Astrocyte of the spinal cord (primary cell): Measurements from ENCODE around the gene KCTD1.
A peak's percentile ranks its signal among the peaks of the same experiment; 100 is the strongest.

Source experiments
- DNase-seq: peaks from one replicate; pipeline ENCODE4 v3.0.0; 2011; ENCODE audit warnings: low read depth, low spot score
- H3K4me3 ChIP-seq: 2 replicates; pipeline ENCODE4 v1.5.1; 2011; ENCODE audit warnings: low read depth, mild to moderate bottlenecking, low read length, moderate library complexity
- in situ Hi-C: cut with HindIII; loops from 2 replicates; pipeline ENCODE4 v1.10.0; 2017; ENCODE audit warnings: low sequenced_read_pairs
- TF ChIP-seq, protein P1 (sequence below): IDR thresholded peaks from 2 replicates; pipeline ENCODE4 v1.5.1; 2012; ENCODE audit warnings: low read depth, mild to moderate bottlenecking, low read length, inconsistent platforms

The KCTD1 gene

DNA sequence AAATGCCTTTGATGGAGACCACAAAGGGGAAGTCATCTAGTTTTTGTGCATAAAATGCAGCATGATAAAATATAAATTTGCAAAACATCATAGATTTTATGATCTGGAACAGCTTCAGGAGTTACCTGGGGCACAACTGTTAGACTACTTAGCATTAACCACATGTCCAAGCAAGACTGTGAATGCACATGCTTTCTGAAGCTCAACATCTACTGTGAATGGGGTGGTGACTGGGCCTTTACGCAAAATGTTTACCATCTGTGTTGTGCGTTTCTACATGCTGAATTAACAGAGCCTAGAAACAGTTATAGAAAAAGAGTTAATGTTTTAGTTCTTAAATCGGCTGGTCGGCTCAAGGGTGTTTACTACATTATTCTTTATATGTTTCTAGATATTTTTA lies 45.5 kb downstream of the KCTD1 start:
- H3K4me3 ChIP-seq = no peak overlapping the region
- TF ChIP-seq, protein P1, sequence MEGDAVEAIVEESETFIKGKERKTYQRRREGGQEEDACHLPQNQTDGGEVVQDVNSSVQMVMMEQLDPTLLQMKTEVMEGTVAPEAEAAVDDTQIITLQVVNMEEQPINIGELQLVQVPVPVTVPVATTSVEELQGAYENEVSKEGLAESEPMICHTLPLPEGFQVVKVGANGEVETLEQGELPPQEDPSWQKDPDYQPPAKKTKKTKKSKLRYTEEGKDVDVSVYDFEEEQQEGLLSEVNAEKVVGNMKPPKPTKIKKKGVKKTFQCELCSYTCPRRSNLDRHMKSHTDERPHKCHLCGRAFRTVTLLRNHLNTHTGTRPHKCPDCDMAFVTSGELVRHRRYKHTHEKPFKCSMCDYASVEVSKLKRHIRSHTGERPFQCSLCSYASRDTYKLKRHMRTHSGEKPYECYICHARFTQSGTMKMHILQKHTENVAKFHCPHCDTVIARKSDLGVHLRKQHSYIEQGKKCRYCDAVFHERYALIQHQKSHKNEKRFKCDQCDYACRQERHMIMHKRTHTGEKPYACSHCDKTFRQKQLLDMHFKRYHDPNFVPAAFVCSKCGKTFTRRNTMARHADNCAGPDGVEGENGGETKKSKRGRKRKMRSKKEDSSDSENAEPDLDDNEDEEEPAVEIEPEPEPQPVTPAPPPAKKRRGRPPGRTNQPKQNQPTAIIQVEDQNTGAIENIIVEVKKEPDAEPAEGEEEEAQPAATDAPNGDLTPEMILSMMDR = no peak
- no peak for DNase-seq
- in situ Hi-C loops = no loop called here

DNA sequence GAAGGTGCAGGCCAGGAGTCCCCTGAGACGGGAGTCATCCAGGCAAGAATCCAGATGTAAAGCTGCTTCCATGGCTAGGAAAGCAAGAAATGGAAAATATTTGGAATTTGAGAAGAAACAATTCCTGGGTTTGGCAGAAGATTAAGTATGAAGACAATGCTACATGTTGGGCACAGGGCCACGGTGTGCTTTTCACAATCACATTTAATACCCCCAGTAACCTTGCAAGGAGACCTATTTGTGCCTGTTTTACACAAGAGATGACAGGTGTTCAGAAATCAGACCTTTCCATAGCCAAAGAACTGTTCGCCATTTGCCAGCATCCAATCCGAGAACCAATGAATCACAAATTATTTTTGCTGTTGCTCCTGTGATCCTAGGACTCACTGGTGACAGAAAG lies 50.5 kb downstream of the KCTD1 start:
- in situ Hi-C loops = no loop called here
- H3K4me3 ChIP-seq = no peak overlapping the region
- TF ChIP-seq, protein P1 = no peak
- no peak for DNase-seq

DNA sequence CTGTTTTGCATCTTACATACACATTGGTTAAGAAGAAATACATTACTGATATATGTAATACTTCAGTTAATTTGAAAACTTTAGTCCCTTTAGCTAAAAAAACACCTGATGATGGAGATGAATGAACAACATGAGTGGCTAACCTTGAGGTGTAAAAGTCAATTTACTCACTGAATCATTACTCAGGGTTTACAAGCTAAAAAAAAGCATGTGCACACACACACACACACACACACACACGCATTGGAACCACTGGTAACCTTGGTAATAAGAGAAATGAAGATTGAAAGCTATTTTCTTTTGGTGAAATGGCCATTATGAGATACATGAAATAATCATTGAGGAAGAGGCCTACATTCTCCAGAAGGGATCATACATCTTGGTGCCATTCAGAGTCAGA lies 51.8 kb downstream of the KCTD1 start:
- H3K4me3 ChIP-seq = no peak overlapping the region
- in situ Hi-C loops = no loop called here
- TF ChIP-seq, protein P1 = no peak
- DNase-seq = no peak

DNA sequence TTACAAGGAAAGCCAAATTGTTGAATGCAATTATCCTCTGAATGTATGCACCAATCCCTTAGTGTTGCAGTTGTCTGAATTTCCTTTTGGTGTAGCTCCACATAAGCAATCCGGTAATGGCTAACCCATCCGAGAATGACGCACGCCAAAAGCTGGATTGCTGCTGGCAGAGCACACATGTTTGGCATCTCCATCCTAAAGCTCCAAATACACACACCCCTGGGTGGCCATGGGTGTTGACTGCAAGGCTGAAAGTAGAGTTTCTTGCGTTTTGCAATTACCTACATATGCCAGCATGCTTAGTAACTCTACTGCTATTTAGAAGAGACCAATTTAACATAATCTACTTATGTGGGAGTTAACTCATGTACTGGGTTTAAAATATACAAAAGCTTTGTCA lies 53.1 kb downstream of the KCTD1 start:
- TF ChIP-seq, protein P1 = no peak

DNA sequence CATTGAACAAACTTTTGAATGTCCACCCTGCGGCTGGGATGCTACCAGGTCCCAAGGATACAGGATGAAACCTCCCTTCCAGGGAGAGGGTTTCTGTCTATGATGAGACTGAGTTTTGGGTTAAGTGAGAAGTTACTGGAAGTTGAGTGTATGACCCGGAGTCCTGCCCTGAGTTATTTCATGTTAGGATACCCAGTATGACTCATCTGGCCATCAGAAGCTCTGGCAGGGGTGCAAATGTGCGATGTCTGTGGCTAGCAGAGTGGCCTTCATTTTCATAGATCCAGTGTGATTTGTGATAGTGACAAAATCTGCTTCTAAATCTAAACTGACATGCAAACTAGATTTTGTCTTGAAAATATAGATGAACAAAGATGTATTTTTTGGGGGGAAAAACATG lies 55.3 kb downstream of the KCTD1 start:
- DNase-seq = peak; percentile 26
- H3K4me3 ChIP-seq = no peak overlapping the region
- TF ChIP-seq, protein P1 = no peak
- in situ Hi-C loops = no loop called here

More for the DNA sequence above, 53.1 kb downstream of the KCTD1 start:
- DNase-seq = no peak
- in situ Hi-C loops = no loop called here
- H3K4me3 ChIP-seq = no peak overlapping the region

- no peak overlapping the region for H3K4me3 ChIP-seq
- in situ Hi-C loops = no loop called here
- no peak for DNase-seq
- TF ChIP-seq, protein P1 = no peak
Observed at GRCh38 chr18:26491194-26491816, 57.0 kb downstream of the KCTD1 start.
